ENCODE results near the gene CCDC159. TPM values are rescaled to one million over a fixed set of nuclear protein-coding genes. Genes with fewer than 3 reads are reported as not detected.

The CCDC159 gene
- total and polyA plus RNA-seq, 8 donors = 2.9 to 96.3 (median 55.3) TPM

DNA sequence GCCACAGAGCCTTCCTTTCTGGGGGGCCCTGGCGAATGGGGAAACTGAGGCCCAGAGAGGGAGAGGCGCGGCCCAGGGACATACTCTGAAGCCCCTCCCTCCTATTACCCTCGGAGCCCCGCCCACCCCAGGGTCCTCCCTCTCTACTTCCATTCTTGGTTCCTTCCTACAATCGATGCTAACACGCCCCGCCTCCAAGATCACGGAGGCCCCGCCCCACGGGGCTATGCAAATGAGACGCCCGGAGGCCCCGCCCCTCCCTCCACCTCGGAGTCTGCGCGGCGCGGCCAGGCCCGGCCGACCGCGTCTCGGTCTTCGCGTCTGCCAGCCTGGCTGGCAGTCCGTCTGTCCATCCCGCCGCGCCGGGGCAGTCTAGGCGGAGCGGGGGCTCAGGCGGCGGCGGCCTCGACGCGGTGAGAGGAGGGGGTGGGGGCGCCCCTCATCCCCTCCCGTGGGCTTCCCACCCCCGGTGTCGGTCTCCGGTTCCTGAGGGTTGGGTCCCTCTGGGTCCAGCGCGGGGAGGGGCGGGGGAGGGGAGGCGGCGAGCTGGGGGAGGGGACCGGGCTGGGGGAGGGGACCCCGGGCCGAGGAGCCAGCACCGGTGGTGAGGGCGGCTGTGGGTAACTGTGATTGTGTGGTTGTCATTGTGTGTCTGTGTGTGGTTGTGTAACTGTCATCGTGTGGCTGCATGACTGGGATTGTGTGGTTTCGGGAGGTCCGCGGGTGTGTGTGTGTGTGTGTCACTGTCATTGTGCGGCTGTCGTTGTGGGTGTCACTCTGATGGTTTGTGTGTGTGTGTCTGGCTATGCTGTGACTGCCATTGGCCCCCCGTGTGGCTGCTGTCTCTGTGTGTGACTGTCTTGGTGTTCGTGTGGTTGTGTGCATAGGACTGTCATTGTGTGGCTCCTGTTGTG is 9.1 kb downstream of the CCDC159 start, which contains the start of gene PLPPR2:
Gene PLPPR2, plus strand, starts transcription at position 273 of the 914 bp plus-strand sequence. CDS start 2,242 bp downstream, outside the sequence.
- peak; percentile 95 to 96 for DNase-seq
- Histone ChIP-seq H3K4me1 (peaks cover 12 to 29% (median 22%) of the 10 kb centered on the region in 4 donors), H3K27me3 (no peaks in the 10 kb centered on the region), H3K4me3 (peak within 1 kb of the TSS; percentile 63 to 71 (median 66)), H3K9me3 (no peaks in the 10 kb centered on the region), H3K36me3 (peaks cover 0 to 31% (median 17%) of the 10 kb centered on the region in 4 donors), H3K27ac (peak within 1 kb of the TSS in 4 of 5 donors; percentile 63 to 83 (median 75))
- TF ChIP-seq POLR2AphosphoS5 (IDR thresholded peaks at IDR 0.05) = peak; percentile 15 to 78 (median 53)
- TF ChIP-seq, protein P1, sequence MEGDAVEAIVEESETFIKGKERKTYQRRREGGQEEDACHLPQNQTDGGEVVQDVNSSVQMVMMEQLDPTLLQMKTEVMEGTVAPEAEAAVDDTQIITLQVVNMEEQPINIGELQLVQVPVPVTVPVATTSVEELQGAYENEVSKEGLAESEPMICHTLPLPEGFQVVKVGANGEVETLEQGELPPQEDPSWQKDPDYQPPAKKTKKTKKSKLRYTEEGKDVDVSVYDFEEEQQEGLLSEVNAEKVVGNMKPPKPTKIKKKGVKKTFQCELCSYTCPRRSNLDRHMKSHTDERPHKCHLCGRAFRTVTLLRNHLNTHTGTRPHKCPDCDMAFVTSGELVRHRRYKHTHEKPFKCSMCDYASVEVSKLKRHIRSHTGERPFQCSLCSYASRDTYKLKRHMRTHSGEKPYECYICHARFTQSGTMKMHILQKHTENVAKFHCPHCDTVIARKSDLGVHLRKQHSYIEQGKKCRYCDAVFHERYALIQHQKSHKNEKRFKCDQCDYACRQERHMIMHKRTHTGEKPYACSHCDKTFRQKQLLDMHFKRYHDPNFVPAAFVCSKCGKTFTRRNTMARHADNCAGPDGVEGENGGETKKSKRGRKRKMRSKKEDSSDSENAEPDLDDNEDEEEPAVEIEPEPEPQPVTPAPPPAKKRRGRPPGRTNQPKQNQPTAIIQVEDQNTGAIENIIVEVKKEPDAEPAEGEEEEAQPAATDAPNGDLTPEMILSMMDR (IDR thresholded peaks at IDR 0.05) = no peak
- 5 to 32% (median 6%) methylated on average over 6 to 61 of the region's 62 CpGs for WGBS, 5 donors
- intact Hi-C loops (cut with DNase I; ENCODE audit: low total_unique reads) = no loop called here

DNA sequence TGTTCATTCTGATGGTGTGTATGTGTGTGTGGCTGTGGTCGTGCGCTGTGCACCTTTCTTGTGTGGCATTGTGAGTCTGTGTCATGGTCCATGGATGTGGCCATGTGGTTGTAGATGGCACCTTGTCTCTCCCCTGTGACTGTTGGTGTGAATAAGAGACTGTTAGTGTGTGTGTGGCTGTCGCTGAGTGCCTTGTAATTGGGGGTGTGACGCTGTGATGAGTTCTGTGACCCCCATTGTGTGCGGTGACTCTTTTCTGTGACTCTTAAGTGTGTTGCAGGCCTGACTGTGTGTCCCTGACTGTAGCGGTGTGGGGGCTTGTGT is 9.7 kb downstream of the CCDC159 start:
- no peaks in the 10 kb centered on the region for H3K27me3 ChIP-seq
- TF ChIP-seq, protein P1 (IDR thresholded peaks at IDR 0.05) = no peak
- peak overlapping the region; percentile 63 to 71 (median 66) for H3K4me3 ChIP-seq
- DNase-seq = no peak
- H3K27ac ChIP-seq = peak overlapping the region in 2 of 5 donors; percentile 70 to 80
- intact Hi-C loops (cut with DNase I; ENCODE audit: low total_unique reads) = no loop called here
- peaks cover 0 to 37% (median 19%) of the 10 kb centered on the region in 4 donors for H3K36me3 ChIP-seq
- 78 to 91% (median 85%) methylated on average over 6 of the region's 6 CpGs for WGBS, 5 donors
- H3K9me3 ChIP-seq = no peaks in the 10 kb centered on the region
- peaks cover 12 to 33% (median 25%) of the 10 kb centered on the region in 4 donors for H3K4me1 ChIP-seq

DNA sequence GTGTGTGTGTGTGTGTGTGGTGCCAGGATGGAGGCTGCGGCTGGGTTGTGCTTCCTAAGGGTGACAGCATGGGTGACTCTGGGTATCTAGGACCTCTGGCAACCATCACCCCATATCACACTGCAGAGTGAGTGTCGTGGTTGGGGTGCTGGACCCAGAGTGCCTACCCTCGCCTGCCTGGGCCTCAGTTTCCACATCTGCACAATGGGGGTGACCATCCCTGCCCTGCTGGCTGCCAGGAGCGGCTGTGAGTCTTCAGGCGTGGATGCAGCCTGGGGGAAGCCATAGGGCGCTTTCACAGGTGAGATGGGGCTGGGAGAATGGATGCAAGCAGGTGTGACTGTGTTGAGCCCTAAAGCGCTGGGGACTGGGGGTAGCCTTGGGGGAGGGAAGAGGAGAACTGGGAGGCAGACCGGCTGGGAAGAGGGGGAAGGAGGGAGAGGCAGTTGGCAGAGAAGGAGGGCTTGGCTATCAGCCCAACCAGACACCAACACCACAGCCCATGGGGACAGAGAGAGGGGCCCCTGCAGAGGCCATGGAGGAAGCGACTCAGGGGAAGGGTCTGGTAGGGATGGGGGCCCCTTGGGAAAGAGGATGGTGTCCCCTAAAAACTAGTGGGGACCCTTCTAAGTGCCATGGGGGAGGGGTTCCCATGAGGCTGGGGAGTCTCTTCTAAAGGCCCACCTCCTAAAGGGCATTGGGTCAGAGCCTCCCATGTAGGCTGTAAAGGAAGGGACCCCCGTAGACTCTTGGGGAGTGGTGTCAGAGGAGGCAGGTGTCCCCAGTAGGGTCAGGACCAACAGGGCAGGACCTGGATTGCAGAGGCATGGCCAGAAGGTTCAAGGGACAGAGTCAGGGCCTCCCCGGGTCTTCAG is 10.6 kb downstream of the CCDC159 start:
- H3K27ac ChIP-seq = peak overlapping the region in 1 of 5 donors; percentile 80
- intact Hi-C loops (cut with DNase I; ENCODE audit: low total_unique reads) = no loop called here
- peak overlapping the region in 1 of 4 donors; percentile 66 for H3K4me3 ChIP-seq
- 78 to 91% (median 81%) methylated on average over 9 to 11 of the region's 11 CpGs for WGBS, 5 donors
- H3K27me3 ChIP-seq = no peaks in the 10 kb centered on the region
- H3K9me3 ChIP-seq = no peaks in the 10 kb centered on the region
- DNase-seq = no peak
- H3K36me3 ChIP-seq = peaks cover 0 to 46% (median 27%) of the 10 kb centered on the region in 4 donors
- H3K4me1 ChIP-seq = peaks cover 12 to 42% (median 34%) of the 10 kb centered on the region in 4 donors
- TF ChIP-seq, protein P1 (IDR thresholded peaks at IDR 0.05) = no peak
- no peak for TF ChIP-seq POLR2AphosphoS5 (IDR thresholded peaks at IDR 0.05)

DNA sequence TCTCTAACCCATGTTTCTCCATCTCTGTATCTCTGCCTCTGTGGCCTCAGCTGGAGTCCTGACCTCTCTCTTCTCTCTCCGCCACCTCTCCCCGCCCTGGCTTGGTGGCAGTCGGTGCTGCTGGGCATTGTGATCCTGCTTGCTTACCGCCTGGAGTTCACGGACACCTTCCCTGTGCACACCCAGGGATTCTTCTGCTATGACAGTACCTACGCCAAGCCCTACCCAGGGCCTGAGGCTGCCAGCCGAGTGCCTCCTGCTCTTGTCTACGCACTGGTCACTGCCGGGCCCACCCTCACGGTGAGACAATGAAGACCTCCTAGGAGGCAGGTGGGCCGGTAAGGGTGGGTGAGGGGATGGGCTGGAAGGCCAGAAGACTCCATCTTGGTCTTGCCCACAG is 13.1 kb downstream of the CCDC159 start:
- peaks cover 12 to 42% (median 34%) of the 10 kb centered on the region in 4 donors for H3K4me1 ChIP-seq
- no peaks in the 10 kb centered on the region for H3K27me3 ChIP-seq
- no peak for DNase-seq
- H3K36me3 ChIP-seq = peaks cover 8 to 71% (median 50%) of the 10 kb centered on the region in 4 donors
- H3K9me3 ChIP-seq = no peaks in the 10 kb centered on the region
- H3K4me3 ChIP-seq = no peak overlapping the region
- intact Hi-C loops (cut with DNase I; ENCODE audit: low total_unique reads) = no loop called here
- no peak for TF ChIP-seq EP300 (IDR thresholded peaks at IDR 0.05)
- TF ChIP-seq POLR2AphosphoS5 (IDR thresholded peaks at IDR 0.05) = no peak
- TF ChIP-seq, protein P1 (IDR thresholded peaks at IDR 0.05) = no peak
- TF ChIP-seq POLR2A (IDR thresholded peaks at IDR 0.05) = no peak
- H3K27ac ChIP-seq = no peak overlapping the region
- WGBS, 5 donors = 82 to 92% (median 87%) methylated on average over 11 of the region's 11 CpGs
